NCI-H1436 treated with DMSO at 0.1 percent for 48 hours (cell line): ENCODE data around the gene RYR1.
"Not testable (repeated sequence)": the region's sequence is repeated elsewhere in the genome, so short reads cannot be mapped to it uniquely, and the experiment has no call there.

Experiments
- DNase-seq: peaks from one replicate; lab custom pipeline; 2025; lab: John Stamatoyannopoulos, UW

RYR1 gene

DNA sequence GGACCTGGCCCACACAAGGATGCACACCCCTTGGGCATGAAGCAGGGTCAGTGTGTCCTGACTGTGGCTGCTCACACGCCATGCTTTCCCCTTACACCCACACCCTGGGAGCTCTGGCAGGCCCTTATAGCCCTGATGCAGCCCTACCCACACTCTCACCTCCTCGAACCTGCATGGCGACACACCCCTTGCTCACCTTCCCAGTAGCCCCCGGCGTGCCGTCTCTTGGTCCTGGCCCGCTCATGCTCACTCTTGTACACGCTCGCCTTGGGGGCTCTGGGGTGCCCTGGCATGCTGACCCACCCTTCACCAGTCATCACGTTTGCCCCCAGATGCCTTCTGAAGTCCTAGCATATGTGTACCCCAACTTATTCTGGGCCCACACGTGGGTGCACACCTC lies 128.2 kb downstream of the RYR1 start:
- DNase-seq: no peak

DNA sequence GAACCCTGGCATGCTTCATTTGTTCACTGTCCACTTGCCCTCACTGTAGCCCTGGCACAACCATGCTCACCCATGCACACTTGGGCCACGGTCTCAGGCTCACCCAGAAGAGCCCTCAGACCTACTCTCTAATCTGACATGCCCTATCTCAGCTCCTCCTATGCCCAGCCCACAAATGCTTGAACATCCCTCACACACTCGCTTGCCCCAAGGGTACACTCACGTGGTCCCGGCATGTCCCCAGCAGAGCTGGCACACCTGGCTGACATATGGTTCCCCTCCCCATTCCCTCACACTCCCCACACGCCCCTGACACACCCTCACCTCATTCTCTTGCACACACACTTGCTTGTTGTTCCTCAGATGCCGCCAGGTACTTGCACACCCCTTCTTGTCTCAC lies 128.6 kb downstream of the RYR1 start:
- no peak for DNase-seq

DNA sequence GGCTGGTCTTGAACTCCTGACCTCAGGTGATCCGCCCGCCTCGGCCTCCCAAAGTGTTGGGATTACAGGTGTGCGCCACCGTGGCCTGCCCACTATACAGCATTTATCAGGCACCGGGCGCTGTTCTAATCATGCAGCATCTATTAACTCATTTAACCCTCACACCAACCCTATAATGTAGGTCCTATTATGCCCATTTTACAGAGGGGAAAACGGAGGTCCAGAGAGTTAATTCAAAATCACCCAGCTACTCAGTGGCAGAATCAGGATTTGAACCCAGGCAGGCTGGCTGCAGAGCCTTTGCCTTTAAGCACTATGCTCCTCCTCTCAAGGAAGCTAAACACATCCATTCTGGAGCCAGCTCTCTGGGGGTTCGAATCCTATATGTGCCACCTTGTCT lies 130.0 kb downstream of the RYR1 start:
- DNase-seq: no peak

DNA sequence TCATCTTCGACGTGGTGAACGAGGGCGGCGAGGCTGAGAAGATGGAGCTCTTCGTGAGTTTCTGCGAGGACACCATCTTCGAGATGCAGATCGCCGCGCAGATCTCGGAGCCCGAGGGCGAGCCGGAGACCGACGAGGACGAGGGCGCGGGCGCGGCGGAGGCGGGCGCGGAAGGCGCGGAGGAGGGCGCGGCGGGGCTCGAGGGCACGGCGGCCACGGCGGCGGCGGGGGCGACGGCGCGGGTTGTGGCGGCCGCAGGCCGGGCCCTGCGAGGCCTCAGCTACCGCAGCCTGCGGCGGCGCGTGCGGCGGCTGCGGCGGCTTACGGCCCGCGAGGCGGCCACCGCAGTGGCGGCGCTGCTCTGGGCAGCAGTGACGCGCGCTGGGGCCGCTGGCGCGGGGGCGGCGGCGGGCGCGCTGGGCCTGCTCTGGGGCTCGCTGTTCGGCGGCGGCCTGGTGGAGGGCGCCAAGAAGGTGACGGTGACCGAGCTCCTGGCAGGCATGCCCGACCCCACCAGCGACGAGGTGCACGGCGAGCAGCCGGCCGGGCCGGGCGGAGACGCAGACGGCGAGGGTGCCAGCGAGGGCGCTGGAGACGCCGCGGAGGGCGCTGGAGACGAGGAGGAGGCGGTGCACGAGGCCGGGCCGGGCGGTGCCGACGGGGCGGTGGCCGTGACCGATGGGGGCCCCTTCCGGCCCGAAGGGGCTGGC lies 131.6 kb downstream of the RYR1 start:
- no peak for DNase-seq

DNA sequence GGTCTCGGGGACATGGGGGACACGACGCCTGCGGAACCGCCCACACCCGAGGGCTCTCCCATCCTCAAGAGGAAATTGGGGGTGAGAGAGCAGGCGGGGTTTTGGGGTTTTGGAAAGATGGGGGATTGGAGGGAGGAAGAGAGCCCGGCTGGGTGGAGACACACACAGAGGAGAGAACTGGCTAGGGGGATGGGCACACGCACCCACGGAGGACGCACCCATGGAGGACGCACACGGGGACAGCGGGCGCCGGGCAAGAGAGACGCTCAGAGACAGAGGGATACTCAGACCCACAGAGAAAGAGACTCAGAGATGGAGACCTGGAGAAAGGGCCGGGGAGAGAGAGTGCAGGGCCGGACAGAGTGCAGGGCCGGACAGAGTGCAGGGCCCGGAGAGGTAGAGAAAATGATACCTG lies 132.2 kb downstream of the RYR1 start:
- DNase-seq: no peak

DNA sequence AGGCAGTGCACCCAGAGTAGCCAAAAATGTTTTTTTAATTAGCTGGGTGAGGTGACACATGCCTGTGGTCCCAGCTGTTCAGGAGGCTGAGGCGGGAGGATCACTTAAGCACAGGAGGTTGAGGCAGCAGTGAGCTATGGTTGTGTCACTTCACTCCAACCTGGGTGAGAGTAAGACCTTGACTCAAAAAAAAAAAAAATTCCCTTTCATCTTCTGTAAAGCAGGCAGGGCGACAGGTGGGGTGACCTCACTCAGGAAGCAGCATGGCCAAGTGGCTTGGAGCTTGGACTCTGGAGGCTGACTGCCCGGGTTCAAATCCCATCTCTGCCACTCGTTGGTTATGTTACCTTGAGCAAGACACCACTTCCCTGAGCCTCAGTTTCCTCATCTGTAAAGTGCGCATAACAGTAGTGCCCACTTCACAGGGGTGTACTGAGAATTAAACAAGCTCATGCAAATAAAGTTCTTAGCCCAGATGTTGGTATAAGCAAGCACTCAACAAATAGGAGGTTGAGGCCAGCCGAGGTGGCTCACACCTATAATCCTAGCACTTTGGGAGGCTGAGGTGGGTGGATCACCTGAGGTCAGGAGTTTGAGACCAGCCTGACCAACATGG lies 136.0 kb downstream of the RYR1 start:
- DNase-seq: no peak

DNA sequence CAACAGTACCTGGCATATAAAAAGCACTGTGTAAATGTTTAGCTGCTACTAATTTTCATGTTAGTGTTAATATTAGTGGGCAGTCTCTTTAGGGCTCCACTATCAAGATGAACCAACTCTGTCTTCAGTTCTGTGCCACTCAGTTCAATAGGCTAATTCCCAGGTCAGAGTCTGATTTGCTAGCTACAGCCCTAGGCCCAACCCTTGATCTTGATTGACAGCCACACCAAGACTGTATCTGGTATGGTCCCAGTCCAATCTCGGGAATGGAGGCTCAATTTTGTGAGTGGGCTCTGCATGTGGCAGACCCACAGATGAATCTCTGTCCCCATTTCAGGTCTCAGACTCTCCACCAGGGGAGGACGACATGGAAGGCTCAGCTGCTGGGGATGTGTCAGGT lies 138.2 kb downstream of the RYR1 start:
- no peak for DNase-seq

DNA sequence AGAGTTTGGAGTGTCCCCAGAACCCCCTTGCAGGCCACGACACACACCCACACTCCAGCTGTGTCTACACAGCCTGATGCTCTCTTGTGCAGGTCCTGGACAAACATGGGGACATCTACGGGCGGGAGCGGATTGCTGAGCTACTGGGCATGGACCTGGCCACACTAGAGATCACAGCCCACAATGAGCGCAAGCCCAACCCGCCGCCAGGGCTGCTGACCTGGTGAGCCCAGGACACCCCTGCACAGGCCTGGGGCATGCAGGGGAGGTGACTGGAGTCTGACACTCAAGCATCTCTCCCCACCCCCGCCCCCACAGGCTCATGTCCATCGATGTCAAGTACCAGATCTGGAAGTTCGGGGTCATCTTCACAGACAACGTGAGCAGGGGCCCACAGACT lies 144.3 kb downstream of the RYR1 start:
- DNase-seq: no peak

DNA sequence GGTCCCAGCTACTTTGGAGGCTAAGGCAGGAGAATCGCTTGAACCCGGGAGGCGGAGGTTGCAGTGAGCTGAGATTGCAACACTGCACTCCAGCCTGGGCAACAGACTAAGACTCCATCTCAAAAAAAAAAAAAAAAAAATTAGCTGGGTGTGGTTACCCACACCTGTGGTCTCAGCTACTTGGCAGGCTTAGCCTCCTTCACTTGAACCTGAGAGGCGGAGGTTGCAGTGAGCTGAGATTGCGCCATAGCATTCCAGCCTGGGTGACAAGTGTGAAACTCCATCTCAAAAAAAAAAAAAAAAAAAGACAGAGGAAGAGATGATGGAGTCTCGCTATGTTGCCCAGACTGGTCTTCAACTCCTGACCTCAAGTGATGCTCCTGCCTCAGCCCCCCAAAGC lies 145.8 kb downstream of the RYR1 start:
- DNase-seq: not testable (repeated sequence)

DNA sequence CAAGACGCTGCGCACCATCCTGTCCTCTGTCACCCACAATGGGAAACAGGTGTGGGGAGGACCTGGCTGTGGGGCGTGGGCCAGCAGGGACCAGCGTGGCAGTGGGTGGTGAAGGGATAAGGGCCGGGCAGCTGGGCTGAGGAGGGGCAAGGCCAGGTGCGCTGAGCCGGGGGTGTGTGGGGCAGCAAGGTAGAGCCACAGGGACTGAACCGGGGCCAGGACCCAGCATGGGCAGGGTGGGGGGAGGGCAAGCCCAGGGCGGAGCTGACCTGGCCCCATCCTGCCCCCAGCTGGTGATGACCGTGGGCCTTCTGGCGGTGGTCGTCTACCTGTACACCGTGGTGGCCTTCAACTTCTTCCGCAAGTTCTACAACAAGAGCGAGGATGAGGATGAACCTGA lies 146.6 kb downstream of the RYR1 start:
- DNase-seq: no peak

DNA sequence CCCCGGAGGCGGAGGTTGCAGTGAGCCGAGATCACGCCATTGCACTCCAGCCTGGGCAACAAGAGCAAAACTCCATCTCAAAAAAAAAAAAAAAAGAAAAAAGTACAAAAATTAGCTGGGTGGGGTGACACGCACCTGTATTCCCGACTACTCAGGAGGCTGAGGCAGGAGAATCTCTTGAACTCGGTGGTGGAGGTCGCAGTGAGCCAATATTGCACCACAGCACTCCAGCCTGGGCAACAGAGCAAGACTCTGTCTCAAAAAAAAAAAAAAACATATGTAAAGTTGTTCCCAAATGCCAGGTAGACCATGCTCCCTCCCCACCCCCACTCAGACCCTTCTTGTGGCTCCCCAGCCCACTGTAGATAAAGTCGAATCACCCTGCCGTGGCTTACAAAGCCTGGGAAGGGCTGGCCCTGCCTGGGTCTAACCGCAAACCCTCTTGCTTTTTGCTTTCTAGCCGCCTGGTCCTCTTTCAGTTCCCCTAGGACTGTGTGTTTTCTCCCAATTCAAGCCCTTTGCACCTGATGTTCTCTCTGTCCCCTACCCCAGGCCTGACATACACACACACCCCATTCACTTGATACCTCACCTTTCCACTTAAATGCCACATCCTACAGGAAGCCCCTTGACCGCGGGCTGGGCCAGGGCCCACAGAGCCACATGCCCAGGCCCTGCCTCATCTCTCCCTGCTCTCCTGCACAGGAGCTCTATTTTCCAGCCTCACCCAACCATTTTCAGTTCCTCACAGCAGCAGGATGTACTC lies 149.9 kb downstream of the RYR1 start:
- no peak for DNase-seq

DNA sequence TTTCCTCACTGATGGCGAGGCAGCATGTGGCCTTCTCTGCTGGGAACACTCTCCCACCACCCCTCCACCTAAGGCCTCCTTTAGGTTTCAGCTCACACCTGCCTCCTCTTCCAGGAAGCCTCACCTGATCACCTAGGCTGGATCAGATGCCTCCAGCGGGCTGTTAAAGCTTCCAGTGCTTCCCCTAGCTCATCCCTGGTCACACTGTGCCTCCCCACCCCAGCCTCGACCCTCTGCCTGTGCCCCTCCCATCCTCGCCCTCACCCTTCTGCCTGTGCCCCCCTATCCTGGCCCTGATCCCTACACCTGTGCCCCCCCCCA lies 150.5 kb downstream of the RYR1 start:
- no peak for DNase-seq

DNA sequence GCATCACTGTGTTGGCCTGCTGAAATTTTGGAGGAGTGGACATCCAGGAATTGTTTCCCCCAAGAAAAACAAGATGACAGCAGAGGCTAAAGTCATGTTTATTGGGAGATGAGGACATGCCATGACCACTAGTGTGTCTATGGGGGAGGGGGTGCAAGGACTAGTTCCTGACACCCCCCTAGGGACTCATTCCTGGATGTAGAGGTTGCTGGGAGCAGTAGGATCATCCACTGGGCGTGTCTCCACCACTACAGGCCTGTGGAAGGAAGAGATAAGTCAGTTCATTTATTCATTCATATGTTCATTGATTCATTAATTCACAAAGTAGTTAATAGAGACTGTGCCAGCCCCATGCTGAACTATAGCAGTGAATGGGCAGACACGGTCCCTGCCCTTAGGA lies 154.1 kb downstream of the RYR1 start:
- DNase-seq: no peak

DNA sequence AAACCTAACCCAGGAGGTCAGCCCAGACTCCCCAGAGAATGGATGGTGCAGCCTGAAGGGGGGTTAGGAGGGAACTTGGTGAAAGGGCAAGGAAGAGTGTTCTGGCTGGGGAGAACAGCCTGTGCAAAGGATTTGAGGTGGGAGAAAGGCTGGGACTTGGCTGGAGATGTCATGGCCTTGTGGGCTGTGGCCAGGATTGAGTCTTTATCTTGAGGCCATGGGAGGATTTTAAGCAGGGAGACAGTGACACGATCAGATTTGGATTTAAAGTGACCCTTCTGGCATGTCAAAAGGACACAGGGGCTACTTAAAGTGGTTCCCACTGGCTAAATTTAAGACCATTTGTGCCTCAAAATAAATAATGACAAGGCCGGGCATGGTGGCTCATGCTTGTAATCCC lies 154.6 kb downstream of the RYR1 start:
- DNase-seq: no peak

DNA sequence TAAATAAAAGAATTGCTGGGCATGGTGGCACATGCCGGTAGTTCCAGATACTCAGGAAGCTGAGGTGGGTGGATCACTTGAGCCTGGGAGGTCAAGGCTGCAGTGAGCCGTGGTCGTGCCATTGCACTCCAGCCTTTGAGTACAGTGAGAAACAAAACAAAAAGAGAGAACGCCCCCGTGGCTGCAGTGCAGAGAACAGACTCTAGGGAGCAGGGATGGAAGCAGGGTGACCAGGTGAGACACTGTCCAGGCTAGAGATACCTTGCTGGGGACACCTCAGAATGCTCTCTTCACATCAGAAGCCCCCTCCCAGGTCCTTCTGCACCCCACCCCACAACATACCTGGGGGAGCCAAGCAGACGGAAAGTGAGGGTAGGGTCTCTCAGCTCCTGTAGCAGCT lies 159.4 kb downstream of the RYR1 start:
- no peak for DNase-seq

DNA sequence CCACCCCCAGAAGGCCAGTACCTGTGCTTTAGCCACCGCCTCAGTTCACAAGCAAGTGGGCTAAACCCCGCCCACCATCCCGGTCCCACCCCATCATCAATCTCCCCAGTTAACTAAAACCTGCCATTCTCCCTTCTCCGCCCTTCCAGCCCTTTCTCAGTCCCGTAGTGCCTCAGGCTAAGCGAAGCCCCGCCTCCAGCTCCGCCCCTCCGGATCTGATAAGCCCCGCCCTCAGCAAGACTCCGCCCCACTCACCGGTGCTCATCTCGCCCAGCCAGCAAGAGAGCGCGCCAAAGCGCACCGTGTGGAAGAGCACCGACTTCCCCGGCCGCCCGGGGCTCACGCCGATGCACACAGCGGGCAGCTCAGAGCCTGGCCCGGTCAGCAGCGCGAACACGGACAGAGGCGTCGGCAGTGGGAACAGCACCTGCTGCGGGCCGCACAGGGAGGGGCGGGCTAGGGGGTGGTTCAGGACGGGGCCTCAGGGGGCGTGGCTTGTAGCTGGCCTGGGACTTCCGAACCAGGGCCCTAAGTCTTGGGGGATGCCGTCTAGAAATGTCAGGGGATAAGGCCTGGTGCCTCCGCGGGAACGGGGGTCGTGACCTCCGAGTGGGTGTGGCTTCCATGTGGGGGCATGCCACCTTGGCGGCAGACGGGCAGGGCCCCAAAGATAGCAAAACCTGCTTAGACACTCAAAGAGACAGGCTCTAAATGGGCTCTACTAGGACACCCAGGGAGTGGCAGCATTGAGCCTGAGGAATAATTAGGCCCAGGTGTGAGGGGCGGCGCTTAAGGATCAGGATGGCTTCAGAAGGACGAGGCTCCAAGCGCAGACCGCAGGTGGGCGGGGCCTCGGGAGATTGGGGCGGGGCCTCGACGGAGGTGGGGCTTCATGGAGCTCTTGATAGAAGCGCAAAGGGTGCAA lies 162.8 kb downstream of the RYR1 start:
- no peak for DNase-seq

DNA sequence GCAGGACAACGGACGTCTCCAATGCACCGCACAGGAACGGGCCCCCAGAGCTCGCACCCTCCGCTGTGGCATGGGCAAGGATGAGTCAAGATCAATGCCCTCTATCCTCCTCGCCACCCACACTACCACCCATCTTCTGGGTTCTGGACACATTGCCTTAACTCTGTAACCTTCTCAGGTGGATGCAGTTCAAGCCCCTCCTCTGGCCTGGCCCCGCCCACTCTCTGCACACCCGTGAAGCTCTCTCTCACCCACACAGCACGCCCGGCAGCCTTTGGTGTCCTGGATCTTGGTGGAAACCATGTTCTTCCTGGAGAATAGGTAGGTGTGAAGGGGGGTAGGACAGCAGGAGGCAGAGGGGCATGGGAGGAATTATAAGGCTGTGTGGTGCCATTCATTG lies 163.6 kb downstream of the RYR1 start:
- no peak for DNase-seq

DNA sequence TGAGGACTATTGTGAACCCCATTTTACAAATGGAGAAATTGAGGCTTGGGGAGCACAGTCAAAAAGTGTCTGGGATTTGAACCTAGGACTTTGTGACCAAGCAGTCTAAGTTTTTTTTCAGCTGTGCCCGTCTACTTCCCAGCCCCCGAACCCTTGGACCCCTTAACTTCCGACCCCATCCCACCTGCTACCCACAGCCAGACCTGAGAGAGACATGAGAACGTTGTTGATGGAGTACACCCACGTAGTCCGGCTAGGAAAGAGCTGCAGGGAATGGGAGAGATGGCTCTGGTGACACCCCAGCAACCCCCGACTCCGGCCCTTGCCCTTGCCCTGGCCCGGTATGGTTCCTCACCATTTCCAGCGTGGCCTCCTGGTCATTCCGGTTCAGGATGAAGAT lies 166.2 kb downstream of the RYR1 start:
- DNase-seq: no peak

DNA sequence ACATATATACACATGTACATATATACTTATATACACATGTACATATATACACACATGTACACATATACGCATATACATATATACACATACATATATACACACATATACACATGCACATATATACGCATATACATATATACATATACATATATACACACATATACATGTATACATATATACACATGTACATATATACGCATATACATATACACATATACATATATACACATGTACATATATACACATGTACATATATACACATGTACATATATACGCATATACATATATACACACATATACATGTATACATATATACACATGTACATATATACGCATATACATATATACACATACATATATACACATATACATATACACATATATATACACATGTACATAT lies 169.4 kb downstream of the RYR1 start:
- not testable (repeated sequence) for DNase-seq

DNA sequence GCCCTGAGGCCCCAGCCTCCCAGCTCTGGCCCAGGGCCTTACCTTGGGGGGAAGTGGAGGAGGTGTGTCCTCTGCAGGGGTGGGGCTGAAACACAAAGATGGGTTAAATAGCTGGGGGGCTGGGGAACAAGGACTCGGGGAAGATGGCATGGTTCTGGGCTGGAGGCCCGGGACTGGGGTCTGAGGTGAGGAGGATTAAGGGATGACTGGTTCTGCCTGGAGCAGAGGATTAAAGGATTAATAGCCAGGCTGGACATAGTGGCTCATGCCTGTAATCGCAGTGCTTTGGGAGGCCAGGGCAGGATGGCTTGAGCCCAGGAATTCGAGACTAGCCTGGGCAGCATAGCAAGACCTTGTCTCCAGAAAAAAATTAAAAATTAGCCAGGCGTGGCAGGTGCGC lies 172.6 kb downstream of the RYR1 start:
- DNase-seq: no peak

DNA sequence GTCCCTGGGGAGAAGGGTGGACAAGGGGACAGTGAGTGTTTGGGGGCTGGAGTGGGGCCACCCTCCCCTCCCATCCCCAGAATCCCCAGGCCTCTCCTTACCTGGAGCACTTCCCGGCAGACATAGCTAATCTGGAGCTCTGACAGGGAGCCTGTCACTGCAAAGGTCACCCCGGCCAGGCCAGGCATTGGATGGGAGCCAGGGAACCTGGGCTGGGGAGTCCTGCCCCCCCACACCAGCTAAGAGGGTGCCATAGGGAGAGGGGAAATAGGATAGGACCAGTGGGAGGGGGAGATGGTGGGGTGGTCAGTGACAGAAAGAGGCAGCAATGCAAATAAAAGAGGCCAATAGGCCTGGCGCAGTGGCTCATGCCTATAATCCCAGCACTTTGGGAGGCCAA lies 180.8 kb downstream of the RYR1 start:
- no peak for DNase-seq

DNA sequence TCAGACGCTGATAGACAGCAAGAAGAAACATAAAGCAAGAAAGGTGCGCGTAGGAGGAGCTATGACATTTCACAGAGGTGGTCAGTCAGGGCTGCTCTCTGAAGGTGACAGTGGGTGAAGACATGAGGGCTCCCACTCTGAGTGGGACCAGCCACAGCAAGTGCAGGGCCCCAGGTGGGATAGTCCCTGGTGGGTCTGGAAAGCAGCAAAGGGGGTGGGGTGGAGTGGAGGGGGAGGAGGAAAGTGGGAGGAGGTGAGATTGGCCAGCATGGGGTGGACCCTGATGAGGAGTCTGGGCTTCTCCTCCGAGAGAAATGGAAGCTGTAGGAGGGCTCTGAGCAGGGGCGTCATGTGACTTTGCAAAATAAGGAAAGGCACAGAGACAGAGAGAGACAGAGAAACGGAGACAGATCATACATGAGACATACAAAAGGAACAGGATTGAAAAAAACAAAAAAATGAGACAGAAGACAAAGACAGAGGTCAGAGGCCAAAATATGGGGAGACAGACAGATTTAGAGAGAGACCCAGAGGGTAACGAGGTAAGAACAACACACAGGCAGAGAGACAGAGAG lies 181.6 kb downstream of the RYR1 start:
- no peak for DNase-seq
